Transverse colon (tissue), 4 donors: ENCODE data around the gene PCSK5. TPM values are rescaled to one million over a fixed set of nuclear protein-coding genes. Genes with fewer than 3 reads are reported as not detected.

ENCODE experiments used
- DNase-seq: peaks from one replicate; pipeline ENCODE4 v3.0.0-alpha.2; 2019
- H3K27ac ChIP-seq, 4 donors: fragments of 200-600 bp; sonication (generic); 2 replicates each; pipeline ENCODE4 v1.5.1; 2016 to 2018; ENCODE audit warnings: inconsistent platforms in 4 of 4
- H3K27me3 ChIP-seq: fragments of 200-600 bp; sonication (generic); 2 replicates; pipeline ENCODE4 v1.5.1; 2017; ENCODE audit warnings: inconsistent platforms
- H3K36me3 ChIP-seq, 4 donors: fragments of 200-600 bp; sonication (generic); 2 replicates each; pipeline ENCODE4 v1.5.1; 2017 to 2019; ENCODE audit warnings: inconsistent platforms in 4 of 4
- H3K4me1 ChIP-seq, 4 donors: fragments of 200-600 bp; sonication (generic); 2 replicates each; pipeline ENCODE4 v1.5.1; 2017 to 2020; ENCODE audit warnings: inconsistent platforms in 4 of 4
- H3K4me3 ChIP-seq, 4 donors: fragments of 200-600 bp; sonication (generic); 1 replicate in 1 of 4; 2 replicates in 3 of 4; pipeline versions ENCODE4 v1.5.1 to v1.6.1; 2017 to 2019; ENCODE audit warnings: inconsistent platforms in 4 of 4
- H3K9me3 ChIP-seq, 2 donors: fragments of 200-600 bp; sonication (generic); 2 replicates each; pipeline ENCODE4 v1.5.1; 2017 to 2019; ENCODE audit warnings: inconsistent platforms in 2 of 2
- EP300 ChIP-seq: sonication (generic); formaldehyde crosslinking; IDR thresholded peaks from one replicate; pipeline ENCODE4 v1.6.1; 2017; ENCODE audit warnings: antibody characterized with exemption, low read depth
- POLR2A ChIP-seq: fragments of 450-650 bp; IDR thresholded peaks from one replicate; pipeline ENCODE4 v1.6.1; 2016; ENCODE audit warnings: antibody characterized with exemption, mild to moderate bottlenecking, moderate library complexity
- POLR2AphosphoS5 ChIP-seq, 3 donors: sonication (generic); formaldehyde crosslinking; IDR thresholded peaks; one replicate each; pipeline ENCODE4 v1.6.1; 2016; ENCODE audit warnings: antibody characterized with exemption in 3 of 3
- WGBS, 2 donors: methylation state at CpG; one replicate each; pipeline ENCODE4 v1.1.5; 2018; ENCODE audit warnings: low coverage in 1 of 2; 5-methylcytosine and 5-hydroxymethylcytosine counted together
- in situ Hi-C, 4 donors: fragments of 200-750 bp; cut with MboI; loops; one replicate each; pipeline versions ENCODE4 v1.15.0 to v1.15.1; 2017; ENCODE audit warnings: low sequenced_read_pairs in 3 of 4, low pct_ligation_motif_present in 1 of 4, low pct_unique_long_range_greater_than_20kb in 1 of 4
- intact Hi-C: fragments of 100-400 bp; cut with DNase I; formaldehyde crosslinking; loops from one replicate; pipeline ENCODE4 v1.15.1; 2023; ENCODE audit warnings: low total_unique reads
- total RNA-seq, 4 donors: library from RNA; depleted of rRNA; stranded (reverse); fragments of >200 nt; gene quantifications; one replicate each; pipeline ENCODE4 v1.1.0, GENCODE V29; 2016
- TF ChIP-seq, protein P1 (sequence below), 5 experiments: fragments of 200-600 bp in 3 of 5; fragments of 450-650 bp in 2 of 5; sonication (generic) in 3 of 5; IDR thresholded peaks; 1 replicate in 2 of 5; 2 replicates in 3 of 5; pipeline ENCODE4 v1.5.1; 2016 to 2017; ENCODE audit warnings: antibody characterized with exemption in 5 of 5, inconsistent platforms in 3 of 5, mild to moderate bottlenecking in 2 of 5, moderate library complexity in 1 of 5

Gene PCSK5
- total RNA-seq, 4 donors from 2014 or later = 110 to 248 (median 127) TPM

DNA sequence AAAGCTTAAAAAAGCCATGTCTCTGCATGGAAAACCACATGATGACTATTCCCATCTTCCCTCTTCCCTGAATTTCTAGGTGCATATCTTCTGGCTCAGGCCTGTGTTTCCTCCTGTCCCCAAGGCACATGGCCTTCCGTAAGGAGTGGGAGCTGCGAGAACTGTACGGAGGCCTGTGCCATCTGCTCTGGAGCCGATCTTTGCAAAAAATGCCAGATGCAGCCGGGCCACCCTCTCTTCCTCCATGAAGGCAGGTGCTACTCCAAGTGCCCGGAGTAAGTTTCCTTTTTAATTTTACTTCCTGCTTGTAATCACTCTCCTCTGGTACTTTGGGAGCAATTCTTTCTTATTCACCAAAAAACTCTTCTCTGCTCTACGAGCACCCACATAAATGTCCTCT is 420.1 kb downstream of the PCSK5 start:
- Histone ChIP-seq H3K27me3 (no peaks in the 10 kb centered on the region), H3K36me3 (no peaks in the 10 kb centered on the region), H3K4me3 (no peak overlapping the region), H3K4me1 (peaks cover 0 to 23% (median 4%) of the 10 kb centered on the region in 4 donors), H3K9me3 (no peaks in the 10 kb centered on the region), H3K27ac (no peak overlapping the region)
- intact Hi-C loops (no loop called here), in situ Hi-C loops (loop anchor here in 1 of 4 donors (25.0 kb wide), 1 partner anchor 423 kb away; the partner anchor contains the start of gene PCSK5)
- 83 to 95% methylated on average over 7 of the region's 7 CpGs for WGBS, 2 donors
- TF ChIP-seq POLR2A = no peak
- TF ChIP-seq, protein P1, sequence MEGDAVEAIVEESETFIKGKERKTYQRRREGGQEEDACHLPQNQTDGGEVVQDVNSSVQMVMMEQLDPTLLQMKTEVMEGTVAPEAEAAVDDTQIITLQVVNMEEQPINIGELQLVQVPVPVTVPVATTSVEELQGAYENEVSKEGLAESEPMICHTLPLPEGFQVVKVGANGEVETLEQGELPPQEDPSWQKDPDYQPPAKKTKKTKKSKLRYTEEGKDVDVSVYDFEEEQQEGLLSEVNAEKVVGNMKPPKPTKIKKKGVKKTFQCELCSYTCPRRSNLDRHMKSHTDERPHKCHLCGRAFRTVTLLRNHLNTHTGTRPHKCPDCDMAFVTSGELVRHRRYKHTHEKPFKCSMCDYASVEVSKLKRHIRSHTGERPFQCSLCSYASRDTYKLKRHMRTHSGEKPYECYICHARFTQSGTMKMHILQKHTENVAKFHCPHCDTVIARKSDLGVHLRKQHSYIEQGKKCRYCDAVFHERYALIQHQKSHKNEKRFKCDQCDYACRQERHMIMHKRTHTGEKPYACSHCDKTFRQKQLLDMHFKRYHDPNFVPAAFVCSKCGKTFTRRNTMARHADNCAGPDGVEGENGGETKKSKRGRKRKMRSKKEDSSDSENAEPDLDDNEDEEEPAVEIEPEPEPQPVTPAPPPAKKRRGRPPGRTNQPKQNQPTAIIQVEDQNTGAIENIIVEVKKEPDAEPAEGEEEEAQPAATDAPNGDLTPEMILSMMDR (IDR thresholded peaks at IDR 0.05) = no peak
- no peak for TF ChIP-seq EP300
- no peak for TF ChIP-seq POLR2AphosphoS5 (IDR thresholded peaks at IDR 0.05)
- DNase-seq = no peak

DNA sequence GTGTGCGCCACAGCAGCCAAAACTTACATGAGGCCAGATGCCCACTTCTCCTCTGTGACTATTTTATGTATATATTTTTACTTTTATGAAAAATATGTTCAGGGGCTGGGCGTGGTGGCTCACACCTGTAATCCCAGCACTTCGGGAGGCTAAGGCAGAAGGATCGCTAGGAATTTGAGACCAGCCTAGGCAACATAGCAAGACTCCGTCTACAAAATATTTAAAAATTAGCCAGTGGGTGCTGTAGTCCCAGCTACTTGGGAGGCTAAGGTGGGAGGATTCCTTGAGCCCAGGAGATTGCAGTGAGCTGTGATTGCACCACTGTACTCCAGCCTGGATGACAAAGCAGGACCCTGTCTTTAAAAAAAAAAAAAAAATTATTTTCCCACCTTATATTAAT is 420.5 kb downstream of the PCSK5 start:
- 92 to 100% methylated on average over 3 to 5 of the region's 5 CpGs for WGBS, 2 donors
- no peak for DNase-seq
- H3K4me3 ChIP-seq = no peak overlapping the region
- no peaks in the 10 kb centered on the region for H3K9me3 ChIP-seq
- TF ChIP-seq POLR2A = no peak
- no peak for TF ChIP-seq EP300
- TF ChIP-seq, protein P1 (IDR thresholded peaks at IDR 0.05) = no peak
- no peaks in the 10 kb centered on the region for H3K36me3 ChIP-seq
- in situ Hi-C loops = loop anchor here in 1 of 4 donors (25.0 kb wide), 1 partner anchor 424 kb away; the partner anchor contains the start of gene PCSK5
- no peaks in the 10 kb centered on the region for H3K27me3 ChIP-seq
- peaks cover 0 to 23% (median 4%) of the 10 kb centered on the region in 4 donors for H3K4me1 ChIP-seq
- H3K27ac ChIP-seq = no peak overlapping the region
- intact Hi-C loops = no loop called here

DNA sequence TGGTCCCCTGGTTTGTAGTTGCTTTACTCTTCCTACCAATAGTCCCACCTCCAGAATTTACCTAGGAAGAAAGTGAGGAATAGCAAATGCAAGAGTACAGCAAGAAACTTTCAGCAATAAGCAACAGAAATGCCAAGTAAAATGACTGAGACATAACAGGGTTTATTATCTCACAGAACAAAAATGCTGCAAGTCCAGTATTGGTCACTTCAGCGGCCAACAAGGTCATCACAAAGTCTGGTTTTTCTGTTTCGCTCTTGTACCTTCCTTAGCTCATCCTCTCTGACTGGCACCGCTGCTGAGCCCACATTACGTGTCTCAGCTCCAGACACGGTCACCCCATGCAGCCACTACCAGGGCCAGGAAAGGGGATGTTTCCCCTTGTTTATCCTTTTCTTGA is 421.1 kb downstream of the PCSK5 start:
- Histone ChIP-seq H3K4me1 (peaks cover 0 to 23% (median 4%) of the 10 kb centered on the region in 4 donors), H3K4me3 (no peak overlapping the region), H3K27ac (no peak overlapping the region), H3K9me3 (no peaks in the 10 kb centered on the region), H3K27me3 (no peaks in the 10 kb centered on the region), H3K36me3 (no peaks in the 10 kb centered on the region)
- WGBS, 2 donors = 81 to 91% methylated on average over 4 to 5 of the region's 5 CpGs
- intact Hi-C loops (no loop called here), in situ Hi-C loops (loop anchor here in 1 of 4 donors (25.0 kb wide), 1 partner anchor 424 kb away; the partner anchor contains the start of gene PCSK5)
- no peak for DNase-seq
- TF ChIP-seq, protein P1 (IDR thresholded peaks at IDR 0.05) = no peak
- no peak for TF ChIP-seq POLR2A
- no peak for TF ChIP-seq POLR2AphosphoS5 (IDR thresholded peaks at IDR 0.05)
- no peak for TF ChIP-seq EP300

DNA sequence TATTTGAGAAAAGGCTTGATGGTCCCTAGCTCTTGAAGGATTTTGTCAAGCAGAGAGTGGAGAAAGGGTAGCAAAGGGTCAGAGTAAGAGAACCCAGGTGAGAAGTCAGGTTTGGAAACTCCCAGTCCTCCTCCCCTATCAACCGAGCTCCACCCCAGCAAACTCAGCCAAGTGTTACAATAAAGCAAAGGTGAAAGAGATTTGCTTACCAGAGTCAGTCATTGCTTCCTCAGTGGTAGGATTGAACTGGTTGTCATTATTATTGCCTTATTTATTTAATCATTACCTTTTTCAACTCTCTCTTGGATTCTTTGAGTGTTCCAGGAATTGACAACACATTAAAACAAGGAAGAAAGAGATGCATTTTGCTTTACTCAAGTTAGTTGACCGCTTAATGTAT is 423.3 kb downstream of the PCSK5 start:
- Histone ChIP-seq H3K4me1 (peaks cover 0 to 14% (median 4%) of the 10 kb centered on the region in 4 donors), H3K27ac (peak overlapping the region; percentile 64 to 75 (median 72)), H3K27me3 (no peaks in the 10 kb centered on the region), H3K36me3 (no peaks in the 10 kb centered on the region), H3K9me3 (no peaks in the 10 kb centered on the region), H3K4me3 (no peak overlapping the region)
- intact Hi-C loops (no loop called here), in situ Hi-C loops (loop anchor here in 1 of 4 donors (25.0 kb wide), 1 partner anchor 426 kb away; the partner anchor contains the start of gene PCSK5)
- peak; percentile 49 for DNase-seq
- TF ChIP-seq EP300 (no peak), POLR2AphosphoS5 (IDR thresholded peaks at IDR 0.05) (peak in 2 of 3 donors; percentile 24 to 29), POLR2A (peak; percentile 27)
- TF ChIP-seq, protein P1 (IDR thresholded peaks at IDR 0.05) = no peak
- 62% methylated on average over 2 of the region's 2 CpGs; no CpG with 5 or more reads in 1 of the 2 donors for WGBS, 2 donors
